MM.1S (cell line): ENCODE data around the gene KCNH2.

ENCODE experiments used
- DNase-seq: peaks from one replicate; pipeline ENCODE4 v3.0.0-alpha.2; 2015
- H2AFZ ChIP-seq: fragments of 300-600 bp; sonication (generic); 2 replicates; pipeline ENCODE4 v1.6.0; 2016; ENCODE audit warnings: antibody characterized with exemption, low read length
- H3F3A ChIP-seq: fragments of 300-600 bp; sonication (generic); 2 replicates; pipeline ENCODE4 v1.6.1; 2016; ENCODE audit warnings: mild to moderate bottlenecking, antibody characterized with exemption, low read length, moderate library complexity, mixed read lengths; ENCODE audit not compliant: insufficient read depth
- H3K27ac ChIP-seq: fragments of 300-600 bp; sonication (generic); 2 replicates; pipeline ENCODE4 v1.5.1; 2016; ENCODE audit warnings: mild to moderate bottlenecking, low read length
- H3K27me3 ChIP-seq: fragments of 300-600 bp; sonication (generic); replicated peaks from 2 replicates; pipeline ENCODE4 v1.6.0; 2016; ENCODE audit warnings: low read length; ENCODE audit not compliant: insufficient read depth
- H3K36me3 ChIP-seq: fragments of 300-600 bp; sonication (generic); replicated peaks from 2 replicates; pipeline ENCODE4 v1.6.1; 2016; ENCODE audit warnings: mild to moderate bottlenecking, low read length, mixed read lengths; ENCODE audit not compliant: insufficient read depth
- H3K4me1 ChIP-seq: fragments of 300-600 bp; sonication (generic); 2 replicates; pipeline ENCODE4 v1.6.1; 2016; ENCODE audit warnings: low read length, mixed read lengths
- H3K4me2 ChIP-seq: fragments of 300-600 bp; sonication (generic); 2 replicates; pipeline ENCODE4 v1.6.0; 2016; ENCODE audit warnings: low read depth, low read length
- H3K4me3 ChIP-seq: fragments of 300-600 bp; sonication (generic); 2 replicates; pipeline ENCODE4 v1.5.1; 2016; ENCODE audit warnings: low read length, mixed read lengths
- H3K79me2 ChIP-seq: fragments of 300-600 bp; sonication (generic); 2 replicates; pipeline ENCODE4 v1.6.1; 2016; ENCODE audit warnings: mixed run types, low read length, mixed read lengths
- H3K9ac ChIP-seq: fragments of 300-600 bp; sonication (generic); 2 replicates; pipeline ENCODE4 v1.6.1; 2016; ENCODE audit warnings: low read length, mixed read lengths
- H3K9me2 ChIP-seq: fragments of 300-600 bp; sonication (generic); replicated peaks from 2 replicates; pipeline ENCODE4 v1.6.1; 2016; ENCODE audit warnings: mild to moderate bottlenecking, low read length, mixed read lengths; ENCODE audit not compliant: insufficient read depth
- H3K9me3 ChIP-seq: fragments of 300-600 bp; sonication (generic); replicated peaks from 2 replicates; pipeline ENCODE4 v1.6.1; 2016; ENCODE audit warnings: mild to moderate bottlenecking, low read length, mixed read lengths; ENCODE audit not compliant: insufficient read depth
- H4K20me1 ChIP-seq: fragments of 300-600 bp; sonication (generic); 2 replicates; pipeline ENCODE4 v1.6.1; 2016; ENCODE audit warnings: mild to moderate bottlenecking, low read length, moderate library complexity, mixed read lengths; ENCODE audit not compliant: insufficient read depth
- EZH2 ChIP-seq: fragments of 300-600 bp; sonication (generic); optimal IDR thresholded peaks from 2 replicates; pipeline ENCODE3; 2017; ENCODE audit warnings: low read depth, mild to moderate bottlenecking, antibody characterized with exemption, low read length, mixed read lengths
- EZH2phosphoT487 ChIP-seq: fragments of 300-600 bp; sonication (generic); IDR thresholded peaks from 2 replicates; pipeline ENCODE4 v1.6.1; 2018; ENCODE audit warnings: antibody characterized with exemption, low read length
- TF ChIP-seq, protein P1 (sequence below): fragments of 300-600 bp; sonication (generic); IDR thresholded peaks from 2 replicates; pipeline ENCODE4 v1.5.1; 2016; ENCODE audit warnings: antibody characterized with exemption, low read length, mixed read lengths

The KCNH2 gene

DNA sequence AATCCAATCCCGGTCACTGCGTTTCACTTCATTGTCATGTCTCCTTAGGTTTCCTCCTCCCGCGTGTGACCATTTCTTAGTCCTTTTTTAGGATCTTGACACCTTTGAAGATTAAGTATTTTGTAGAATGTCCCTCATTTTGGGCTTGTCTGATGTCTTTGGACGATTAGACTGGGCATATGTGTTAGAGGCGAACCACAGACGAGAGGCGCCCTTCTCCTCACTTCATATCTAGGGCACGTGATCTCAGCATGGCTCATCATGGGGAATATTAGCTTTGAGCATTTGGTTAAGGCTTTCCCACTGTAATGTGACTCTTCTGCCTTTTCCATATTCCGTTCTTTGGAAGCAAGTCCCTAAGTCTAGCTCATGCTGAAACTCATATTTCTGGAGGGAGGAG lies 59.0 kb downstream of the KCNH2 start:
- DNase-seq, result no peak
- H4K20me1 ChIP-seq, result no peaks in the 10 kb centered on the region
- H3K9me3 ChIP-seq, result no peaks in the 10 kb centered on the region
- H3F3A ChIP-seq, result no peaks in the 10 kb centered on the region
- no peaks in the 10 kb centered on the region for H3K36me3 ChIP-seq
- no peaks in the 10 kb centered on the region for H3K79me2 ChIP-seq
- H3K27ac ChIP-seq, result no peak overlapping the region
- TF ChIP-seq, protein P1, sequence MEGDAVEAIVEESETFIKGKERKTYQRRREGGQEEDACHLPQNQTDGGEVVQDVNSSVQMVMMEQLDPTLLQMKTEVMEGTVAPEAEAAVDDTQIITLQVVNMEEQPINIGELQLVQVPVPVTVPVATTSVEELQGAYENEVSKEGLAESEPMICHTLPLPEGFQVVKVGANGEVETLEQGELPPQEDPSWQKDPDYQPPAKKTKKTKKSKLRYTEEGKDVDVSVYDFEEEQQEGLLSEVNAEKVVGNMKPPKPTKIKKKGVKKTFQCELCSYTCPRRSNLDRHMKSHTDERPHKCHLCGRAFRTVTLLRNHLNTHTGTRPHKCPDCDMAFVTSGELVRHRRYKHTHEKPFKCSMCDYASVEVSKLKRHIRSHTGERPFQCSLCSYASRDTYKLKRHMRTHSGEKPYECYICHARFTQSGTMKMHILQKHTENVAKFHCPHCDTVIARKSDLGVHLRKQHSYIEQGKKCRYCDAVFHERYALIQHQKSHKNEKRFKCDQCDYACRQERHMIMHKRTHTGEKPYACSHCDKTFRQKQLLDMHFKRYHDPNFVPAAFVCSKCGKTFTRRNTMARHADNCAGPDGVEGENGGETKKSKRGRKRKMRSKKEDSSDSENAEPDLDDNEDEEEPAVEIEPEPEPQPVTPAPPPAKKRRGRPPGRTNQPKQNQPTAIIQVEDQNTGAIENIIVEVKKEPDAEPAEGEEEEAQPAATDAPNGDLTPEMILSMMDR, result no peak
- TF ChIP-seq EZH2 (no peak), EZH2phosphoT487 (no peak)
- no peak overlapping the region for H2AFZ ChIP-seq
- H3K4me2 ChIP-seq, result no peak overlapping the region
- no peaks in the 10 kb centered on the region for H3K27me3 ChIP-seq
- no peak overlapping the region for H3K9ac ChIP-seq
- no peaks in the 10 kb centered on the region for H3K4me1 ChIP-seq
- no peak overlapping the region for H3K4me3 ChIP-seq
- no peaks in the 10 kb centered on the region for H3K9me2 ChIP-seq

DNA sequence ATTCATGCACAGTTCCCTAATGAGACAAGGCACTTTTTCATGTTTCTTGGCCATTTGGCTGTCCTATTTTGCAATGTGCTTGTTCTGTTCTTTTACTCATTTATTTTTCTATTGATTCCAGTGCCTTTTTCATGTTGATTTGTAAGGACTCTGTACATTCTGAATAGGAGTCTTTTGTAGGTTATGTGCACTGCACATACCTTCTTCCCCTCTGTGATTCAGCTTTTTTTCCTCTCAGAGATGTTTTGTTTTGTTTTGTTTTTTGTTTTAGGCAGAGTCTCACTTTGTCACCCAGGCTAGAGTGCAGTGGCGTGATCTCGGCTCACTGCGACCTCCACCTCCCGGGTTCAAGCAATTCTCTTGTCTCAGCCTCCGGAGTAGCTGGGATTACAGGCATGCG lies 59.7 kb downstream of the KCNH2 start:
- no peaks in the 10 kb centered on the region for H4K20me1 ChIP-seq
- no peaks in the 10 kb centered on the region for H3K79me2 ChIP-seq
- no peaks in the 10 kb centered on the region for H3K27me3 ChIP-seq
- H3K4me2 ChIP-seq, result no peak overlapping the region
- H3K36me3 ChIP-seq, result no peaks in the 10 kb centered on the region
- no peak overlapping the region for H3K27ac ChIP-seq
- H3K4me3 ChIP-seq, result no peak overlapping the region
- H2AFZ ChIP-seq, result no peak overlapping the region
- no peaks in the 10 kb centered on the region for H3K9me2 ChIP-seq
- H3K9me3 ChIP-seq, result no peaks in the 10 kb centered on the region
- DNase-seq, result no peak
- no peaks in the 10 kb centered on the region for H3F3A ChIP-seq
- TF ChIP-seq, protein P1, result no peak
- no peak for TF ChIP-seq EZH2
- H3K4me1 ChIP-seq, result no peaks in the 10 kb centered on the region
- H3K9ac ChIP-seq, result no peak overlapping the region

- H4K20me1 ChIP-seq, result no peaks in the 10 kb centered on the region
- H3K9me3 ChIP-seq, result no peaks in the 10 kb centered on the region
- H2AFZ ChIP-seq, result no peak overlapping the region
- H3F3A ChIP-seq, result no peaks in the 10 kb centered on the region
- no peaks in the 10 kb centered on the region for H3K36me3 ChIP-seq
- H3K79me2 ChIP-seq, result no peaks in the 10 kb centered on the region
- H3K4me1 ChIP-seq, result no peaks in the 10 kb centered on the region
- H3K4me3 ChIP-seq, result no peak overlapping the region
- no peaks in the 10 kb centered on the region for H3K27me3 ChIP-seq
- no peak overlapping the region for H3K9ac ChIP-seq
- no peaks in the 10 kb centered on the region for H3K9me2 ChIP-seq
- TF ChIP-seq, protein P1, result no peak
- TF ChIP-seq EZH2phosphoT487 (no peak), EZH2 (no peak)
- H3K4me2 ChIP-seq, result no peak overlapping the region
- no peak overlapping the region for H3K27ac ChIP-seq
- DNase-seq, result no peak
Observed at GRCh38 chr7:150917969-150918368, 60.2 kb downstream of the KCNH2 start.

- no peaks in the 10 kb centered on the region for H3K9me3 ChIP-seq
- H3K27ac ChIP-seq, result no peak overlapping the region
- no peaks in the 10 kb centered on the region for H3K79me2 ChIP-seq
- H3K4me1 ChIP-seq, result no peaks in the 10 kb centered on the region
- no peak for TF ChIP-seq EZH2phosphoT487
- TF ChIP-seq, protein P1, result no peak
- no peak overlapping the region for H2AFZ ChIP-seq
- no peak overlapping the region for H3K9ac ChIP-seq
- no peak for DNase-seq
- H4K20me1 ChIP-seq, result no peaks in the 10 kb centered on the region
- no peak overlapping the region for H3K4me2 ChIP-seq
- H3F3A ChIP-seq, result no peaks in the 10 kb centered on the region
- H3K36me3 ChIP-seq, result no peaks in the 10 kb centered on the region
- H3K9me2 ChIP-seq, result no peaks in the 10 kb centered on the region
- no peaks in the 10 kb centered on the region; the same call in 1 of the 2 replicates for H3K27me3 ChIP-seq
- H3K4me3 ChIP-seq, result no peak overlapping the region
Observed at GRCh38 chr7:150916670-150917069, 61.5 kb downstream of the KCNH2 start.
